Islet of Langerhans (tissue), 1 donor: ENCODE measurements around the gene GMEB2.

Experiments used
- FAIRE-seq: peaks from one replicate; lab custom pipeline; 2011; peaks lifted over from hg19 to GRCh38; lab: Jason Lieb, UNC

GMEB2 gene

GRCh38 chr20:63558804-63559484 lies 68.0 kb downstream of the GMEB2 start:
- no peak for FAIRE-seq

GRCh38 chr20:63557481-63557891 lies 69.4 kb downstream of the GMEB2 start:
- FAIRE-seq, result no peak

DNA sequence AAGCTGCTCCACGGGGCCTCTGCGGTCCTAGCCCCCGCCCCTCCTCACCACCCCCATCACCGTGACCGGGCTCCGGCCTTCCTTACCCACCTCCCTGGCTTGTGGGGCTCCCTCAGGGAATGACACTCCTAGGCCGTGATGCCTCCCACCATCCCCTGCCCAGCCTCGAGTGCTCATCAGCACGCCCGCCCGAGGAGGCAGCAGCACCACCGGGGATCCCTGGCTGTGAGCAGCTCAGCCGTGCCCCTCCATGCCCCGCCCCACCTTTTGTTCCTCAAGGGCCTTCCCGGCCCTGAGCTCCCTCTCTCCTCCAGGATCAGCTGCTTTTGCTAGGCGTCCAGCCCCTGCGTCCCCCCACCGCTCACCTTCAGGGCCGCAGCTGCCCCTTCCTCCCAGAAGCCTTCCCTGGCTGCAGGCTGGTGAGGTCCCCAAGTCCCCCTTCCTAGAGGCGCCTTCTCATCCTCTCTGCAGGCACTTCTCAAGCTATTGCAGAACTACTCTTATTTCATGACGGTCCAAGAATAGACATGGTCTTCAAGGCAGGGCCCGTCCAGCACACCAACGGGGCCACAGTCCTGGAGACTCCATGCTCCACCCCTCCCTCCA lies 69.9 kb downstream of the GMEB2 start:
- FAIRE-seq, result no peak

DNA sequence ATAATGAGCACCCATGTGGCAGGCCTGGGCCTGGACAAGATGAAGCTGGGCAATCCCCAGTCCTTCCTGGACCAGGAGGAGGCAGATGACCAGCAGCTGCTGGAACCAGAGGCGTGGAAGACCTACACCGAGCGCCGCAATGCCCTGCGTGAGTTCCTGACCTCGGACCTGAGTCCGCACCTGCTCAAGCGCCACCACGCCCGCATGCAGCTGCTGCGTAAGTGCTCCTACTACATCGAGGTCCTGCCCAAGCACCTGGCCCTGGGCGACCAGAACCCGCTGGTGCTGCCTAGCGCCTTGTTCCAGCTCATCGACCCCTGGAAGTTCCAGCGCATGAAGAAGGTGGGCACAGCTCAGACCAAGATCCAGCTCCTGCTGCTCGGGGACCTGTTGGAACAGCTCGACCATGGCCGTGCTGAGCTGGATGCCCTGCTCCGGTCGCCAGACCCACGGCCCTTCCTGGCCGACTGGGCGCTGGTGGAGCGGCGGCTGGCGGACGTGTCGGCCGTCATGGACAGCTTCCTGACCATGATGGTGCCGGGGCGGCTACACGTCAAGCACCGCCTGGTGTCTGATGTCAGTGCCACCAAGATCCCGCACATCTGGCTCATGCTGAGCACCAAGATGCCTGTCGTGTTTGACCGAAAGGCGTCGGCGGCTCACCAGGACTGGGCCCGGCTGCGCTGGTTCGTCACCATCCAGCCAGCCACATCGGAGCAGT lies 71.1 kb downstream of the GMEB2 start:
- FAIRE-seq, result no peak

- FAIRE-seq, result no peak
Observed at GRCh38 chr20:63554361-63555278, 72.3 kb downstream of the GMEB2 start.

DNA sequence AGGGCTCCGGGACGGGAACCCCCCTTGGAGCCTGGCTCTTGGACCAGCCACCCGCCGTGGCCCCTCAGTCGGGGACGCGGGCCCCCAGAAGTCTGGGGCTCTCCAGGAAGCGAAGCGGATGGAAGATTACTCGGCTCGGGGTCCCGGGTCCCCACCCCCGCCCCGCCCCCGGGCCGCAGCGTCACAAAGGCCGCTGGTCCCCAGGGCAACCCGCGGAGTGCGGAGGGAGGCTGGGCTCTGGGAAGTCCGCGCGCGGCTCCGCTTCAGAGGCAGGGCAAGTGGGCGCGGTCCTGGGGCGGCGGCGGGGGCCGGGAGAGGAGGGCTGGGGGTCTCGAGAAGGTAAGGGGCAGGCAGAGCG lies 73.0 kb downstream of the GMEB2 start, which contains the start of gene FNDC11:
FNDC11 (plus strand) TSS at position 227 of the 358 bp plus-strand sequence. CDS start 1,505 bp downstream, outside the sequence.
- no peak for FAIRE-seq

DNA sequence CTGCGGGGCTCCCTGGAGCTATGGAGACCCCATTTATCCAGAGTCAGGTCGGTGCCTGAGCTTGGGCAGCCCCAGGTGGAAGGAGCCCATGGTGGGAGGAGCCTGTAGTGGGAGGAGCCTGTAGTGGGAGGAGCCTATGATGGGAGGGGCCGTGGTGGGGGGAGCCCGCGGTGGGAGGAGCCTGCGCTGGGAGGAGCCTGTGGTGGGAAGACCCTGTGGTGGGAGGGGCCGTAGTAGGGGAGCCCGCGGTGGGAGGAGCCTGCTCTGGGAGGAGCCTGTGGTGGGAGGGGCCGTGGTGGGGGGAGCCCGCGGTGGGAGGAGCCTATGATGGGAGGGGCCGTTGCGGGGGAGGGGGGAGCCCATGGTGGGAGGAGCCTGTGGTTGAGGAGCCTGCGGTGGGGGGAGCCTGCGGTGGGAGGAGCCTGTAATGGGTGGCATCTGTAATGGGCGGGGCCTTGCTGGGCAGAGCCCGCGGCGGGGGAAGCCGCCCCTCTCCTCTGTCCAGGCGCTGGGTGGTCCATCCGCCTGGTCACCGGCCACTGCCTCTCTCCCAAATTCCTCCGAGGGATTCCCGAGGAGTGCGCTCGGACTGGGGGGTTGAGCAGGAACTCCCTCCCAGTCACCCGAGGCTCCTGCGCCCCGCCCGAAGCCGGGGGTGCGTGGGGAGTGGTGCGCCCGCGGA lies 73.5 kb downstream of the GMEB2 start:
- no peak for FAIRE-seq

- no peak for FAIRE-seq
Observed at GRCh38 chr20:63552481-63553249, 74.2 kb downstream of the GMEB2 start.

DNA sequence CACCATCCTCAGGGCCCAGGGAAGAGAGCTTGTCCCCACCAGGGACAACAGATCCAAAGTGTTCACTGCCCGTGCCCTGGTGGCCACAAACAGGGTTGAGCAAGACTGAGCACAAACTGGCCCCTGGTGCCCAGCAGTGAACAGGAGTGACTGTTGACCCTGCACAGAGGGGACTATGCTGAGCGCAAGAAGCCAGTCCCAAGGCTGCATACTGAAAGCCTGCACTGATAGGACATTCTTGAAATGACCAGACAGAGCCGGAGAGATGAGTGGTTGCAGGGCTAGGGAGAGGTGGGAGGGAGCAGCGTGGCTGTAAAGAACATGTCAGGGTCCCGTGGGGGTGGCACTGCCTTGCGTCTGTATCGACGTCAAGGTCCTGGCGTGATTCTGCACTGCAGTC lies 75.8 kb downstream of the GMEB2 start:
- no peak for FAIRE-seq

DNA sequence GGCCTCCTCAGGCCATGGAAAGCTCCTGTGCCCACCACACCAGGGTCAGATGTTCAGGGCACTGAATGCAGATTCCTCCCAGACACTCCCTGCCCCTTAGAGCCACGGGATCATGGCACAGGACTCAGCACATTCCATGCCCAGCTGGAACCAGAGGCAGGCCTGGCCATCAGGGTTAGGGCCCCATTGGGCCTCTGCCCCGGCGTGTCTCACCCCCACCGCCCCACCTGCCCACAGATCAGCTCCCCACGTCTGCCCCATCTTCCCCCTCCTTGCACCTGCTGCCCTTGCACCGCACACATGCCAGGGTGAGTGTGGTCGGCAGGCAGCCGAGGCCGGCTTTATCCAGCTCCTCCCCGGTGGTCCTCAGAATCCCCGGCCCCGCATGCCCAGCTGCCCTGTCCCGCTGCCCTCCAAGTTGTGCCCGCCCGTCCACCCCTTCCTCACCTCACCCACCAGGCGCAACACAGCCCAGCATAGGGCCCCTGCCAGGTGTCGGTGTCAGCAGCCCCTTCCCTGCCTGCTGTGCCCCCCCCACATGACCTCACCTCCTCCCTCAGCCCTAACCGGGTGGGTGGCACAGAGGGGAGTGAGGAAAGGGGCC lies 77.1 kb downstream of the GMEB2 start:
- no peak for FAIRE-seq

GRCh38 chr20:63549019-63549418 lies 77.9 kb downstream of the GMEB2 start:
- FAIRE-seq, result no peak

DNA sequence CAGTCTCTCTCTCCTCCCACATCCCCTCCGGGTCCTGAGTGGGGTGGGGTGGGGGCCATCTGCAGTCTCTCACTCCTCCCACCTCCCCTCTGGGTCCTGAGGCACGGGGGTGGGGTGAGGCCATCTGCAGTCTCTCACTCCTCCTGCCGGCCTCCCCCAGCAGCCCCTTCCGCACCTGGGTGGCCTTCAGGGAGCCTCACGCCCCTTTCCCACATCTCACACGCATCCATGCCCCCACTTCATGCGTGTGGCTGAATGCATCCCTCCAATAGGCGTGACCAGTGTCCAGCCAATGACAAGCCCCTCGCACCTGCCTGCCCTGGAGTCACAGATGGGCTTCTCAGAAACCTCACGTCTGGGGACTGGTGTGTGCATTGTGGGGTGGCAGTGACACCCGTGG lies 78.4 kb downstream of the GMEB2 start:
- FAIRE-seq, result no peak

DNA sequence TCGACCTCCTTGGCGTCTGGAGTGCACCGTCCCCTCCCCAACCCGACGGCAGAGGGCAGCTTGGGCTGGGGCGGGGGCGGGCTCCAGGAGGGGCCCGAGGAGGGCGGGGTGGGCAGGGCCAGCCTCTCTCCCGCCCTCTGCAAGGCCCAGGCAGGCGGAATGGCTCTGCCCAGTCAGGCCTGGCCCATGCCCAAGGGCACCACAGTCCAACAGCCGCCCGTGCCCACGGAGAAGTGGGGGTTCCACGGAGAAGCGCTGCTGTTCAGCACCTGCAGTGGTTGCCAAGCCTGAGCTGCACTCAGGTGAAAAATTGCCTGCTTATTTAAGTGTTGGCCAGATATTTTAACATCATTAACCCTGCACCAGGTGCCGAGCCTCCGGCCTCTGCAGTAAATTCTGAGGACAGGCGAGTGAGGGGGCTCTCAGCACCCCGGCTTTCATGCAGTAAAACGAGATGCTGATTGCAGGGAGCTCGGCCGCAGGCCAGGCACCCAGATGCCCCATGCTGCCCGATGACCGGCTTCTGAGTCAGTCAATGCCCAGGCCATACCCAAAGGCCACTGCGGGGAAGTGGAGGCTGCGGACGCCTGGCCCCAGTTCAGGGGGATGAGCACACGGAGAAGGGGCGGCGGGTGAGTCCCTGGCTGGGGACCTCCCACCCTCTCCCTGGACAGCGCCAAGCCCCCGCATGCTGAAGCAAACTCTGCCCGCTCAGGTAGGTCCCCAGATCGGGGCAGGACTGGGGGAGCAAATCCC lies 79.0 kb downstream of the GMEB2 start, which contains the start of gene SRMS:
SRMS (minus strand) TSS at position 25 of the 756 bp plus-strand sequence. CDS start 286 bp downstream, outside the sequence.
- no peak for FAIRE-seq

- no peak for FAIRE-seq
Observed at GRCh38 chr20:63546956-63547724, 79.8 kb downstream of the GMEB2 start.

DNA sequence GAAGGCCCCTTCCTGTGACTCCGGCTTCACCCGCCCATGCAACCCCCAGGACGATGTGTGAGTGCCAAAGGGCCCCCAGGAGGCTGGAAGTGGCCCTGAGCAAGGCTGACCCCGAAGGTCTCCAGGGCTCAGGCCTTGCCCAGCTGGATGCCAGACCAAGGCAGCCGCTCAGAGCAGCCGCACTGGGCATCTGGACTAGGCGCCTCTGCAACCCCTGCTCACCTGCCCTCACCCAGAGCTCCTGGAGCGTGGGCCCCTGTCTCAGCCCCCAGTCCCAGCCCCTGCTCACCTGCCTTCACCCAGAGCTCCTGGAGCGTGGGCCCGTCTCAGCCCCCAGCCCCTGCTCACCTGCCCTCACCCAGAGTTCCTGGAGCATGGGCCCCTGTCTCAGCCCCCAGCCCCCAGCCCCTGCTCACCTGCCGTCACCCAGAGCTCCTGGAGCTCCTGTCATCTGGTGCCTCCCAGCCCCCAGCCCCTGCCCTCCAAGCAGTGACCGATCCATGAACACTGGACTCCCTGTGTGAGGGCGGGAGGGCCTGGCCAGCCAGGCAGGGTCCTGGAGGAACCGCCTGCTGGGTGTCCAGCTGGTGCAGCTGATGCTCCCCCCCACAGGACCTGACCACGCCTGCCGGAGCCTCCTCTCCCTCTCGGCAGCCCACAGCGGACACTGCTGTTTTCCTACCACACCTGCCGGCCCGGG lies 80.5 kb downstream of the GMEB2 start:
- FAIRE-seq, result no peak

GRCh38 chr20:63545814-63546213 lies 81.1 kb downstream of the GMEB2 start:
- FAIRE-seq, result no peak

DNA sequence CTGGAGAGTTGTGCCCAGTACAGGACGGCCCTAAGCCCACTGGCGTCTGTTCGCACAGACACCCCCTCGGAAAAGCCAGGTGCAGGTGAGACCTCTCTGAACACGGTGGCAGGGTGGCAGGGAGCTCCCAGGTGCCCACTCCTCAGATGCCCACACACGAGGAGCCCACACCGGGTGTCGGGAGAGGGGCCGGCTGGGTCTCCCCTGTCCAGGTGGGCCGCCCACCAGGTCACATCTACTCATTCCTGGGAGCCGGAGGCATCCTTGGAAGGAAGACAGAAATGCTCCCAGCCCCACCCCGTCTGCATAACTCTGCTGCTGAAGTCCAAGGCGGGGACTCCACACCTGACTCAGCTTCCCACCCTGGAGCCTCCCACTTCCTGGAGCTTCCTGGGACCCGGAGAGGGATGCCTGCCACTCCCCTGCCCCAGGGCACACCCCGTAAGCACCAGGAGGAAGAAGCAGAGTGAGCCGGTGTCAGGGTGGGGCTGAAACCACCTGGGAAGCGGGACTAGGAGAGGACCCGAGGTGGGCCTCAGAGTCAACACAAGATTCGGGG lies 81.9 kb downstream of the GMEB2 start:
- FAIRE-seq, result no peak
